Neural crest cell (in vitro differentiated cells): ENCODE results near the gene COL5A1. TPM values are rescaled to one million over a fixed set of nuclear protein-coding genes. Genes with fewer than 3 reads are reported as not detected.

Experiments
- DNase-seq: peaks from one replicate; pipeline ENCODE4 v3.0.0; 2021; ENCODE audit warnings: low read depth, mixed read lengths, low spot score
- H3K27ac Mint-ChIP-seq: one replicate; pipeline ENCODE4 v1.8.0; 2021; ENCODE audit warnings: mild to moderate bottlenecking, mixed read lengths; ENCODE audit not compliant: unreplicated experiment
- H3K27me3 Mint-ChIP-seq: 2 replicates; pipeline ENCODE4 v1.8.0; 2021; ENCODE audit warnings: low read depth, mild to moderate bottlenecking, mixed read lengths
- H3K36me3 Mint-ChIP-seq: 2 replicates; pipeline ENCODE4 v1.8.0; 2021; ENCODE audit warnings: low read depth, mild to moderate bottlenecking, mixed read lengths
- H3K4me1 Mint-ChIP-seq: 2 replicates; pipeline ENCODE4 v1.8.0; 2021; ENCODE audit warnings: mixed read lengths
- H3K4me3 Mint-ChIP-seq: one replicate; pipeline ENCODE4 v1.8.0; 2021; ENCODE audit warnings: mild to moderate bottlenecking, mixed read lengths
- H3K9me3 Mint-ChIP-seq: 2 replicates; pipeline ENCODE4 v1.8.0; 2021; ENCODE audit warnings: mixed read lengths
- total RNA-seq: library from RNA; stranded (reverse); gene quantifications from 2 replicates; pipeline ENCODE4 v1.2.1, GENCODE V29; 2021
- TF ChIP-seq, protein P1 (sequence below): fragments of 200-600 bp; sonication (generic); conservative IDR thresholded peaks from 2 replicates; pipeline ENCODE4 v1.5.0; 2021; ENCODE audit warnings: antibody characterized with exemption, mild to moderate bottlenecking

COL5A1 gene
- total RNA-seq, 1 donor from 2014 or later, result 19.4 TPM

DNA sequence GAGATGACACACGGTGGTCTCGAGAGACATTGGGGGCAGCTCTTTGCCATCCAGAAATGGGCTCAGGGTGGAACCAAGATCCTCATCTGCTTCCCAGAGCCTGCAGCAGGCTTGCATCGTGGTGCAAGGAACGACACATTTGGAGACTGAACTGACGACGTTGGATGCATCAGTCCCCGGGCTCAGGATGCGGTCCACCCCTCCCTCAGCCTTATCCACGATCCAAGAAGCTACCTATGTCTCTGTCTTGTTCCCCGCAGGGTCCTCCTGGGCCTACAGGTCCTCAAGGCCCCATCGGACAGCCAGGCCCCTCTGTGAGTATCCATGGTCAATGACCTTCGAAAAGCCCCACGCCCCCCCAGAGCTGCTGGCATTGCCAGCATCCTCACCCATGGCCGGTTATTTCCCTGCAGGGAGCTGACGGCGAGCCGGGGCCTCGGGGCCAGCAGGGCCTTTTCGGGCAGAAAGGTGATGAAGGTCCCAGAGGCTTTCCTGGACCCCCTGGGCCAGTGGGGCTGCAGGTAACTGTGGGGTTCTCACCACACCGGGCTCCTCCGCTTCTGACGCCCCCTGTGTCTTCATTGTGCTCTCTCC is 169.6 kb downstream of the COL5A1 start:
- TF ChIP-seq, protein P1, sequence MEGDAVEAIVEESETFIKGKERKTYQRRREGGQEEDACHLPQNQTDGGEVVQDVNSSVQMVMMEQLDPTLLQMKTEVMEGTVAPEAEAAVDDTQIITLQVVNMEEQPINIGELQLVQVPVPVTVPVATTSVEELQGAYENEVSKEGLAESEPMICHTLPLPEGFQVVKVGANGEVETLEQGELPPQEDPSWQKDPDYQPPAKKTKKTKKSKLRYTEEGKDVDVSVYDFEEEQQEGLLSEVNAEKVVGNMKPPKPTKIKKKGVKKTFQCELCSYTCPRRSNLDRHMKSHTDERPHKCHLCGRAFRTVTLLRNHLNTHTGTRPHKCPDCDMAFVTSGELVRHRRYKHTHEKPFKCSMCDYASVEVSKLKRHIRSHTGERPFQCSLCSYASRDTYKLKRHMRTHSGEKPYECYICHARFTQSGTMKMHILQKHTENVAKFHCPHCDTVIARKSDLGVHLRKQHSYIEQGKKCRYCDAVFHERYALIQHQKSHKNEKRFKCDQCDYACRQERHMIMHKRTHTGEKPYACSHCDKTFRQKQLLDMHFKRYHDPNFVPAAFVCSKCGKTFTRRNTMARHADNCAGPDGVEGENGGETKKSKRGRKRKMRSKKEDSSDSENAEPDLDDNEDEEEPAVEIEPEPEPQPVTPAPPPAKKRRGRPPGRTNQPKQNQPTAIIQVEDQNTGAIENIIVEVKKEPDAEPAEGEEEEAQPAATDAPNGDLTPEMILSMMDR, result no peak
- no peaks in the 10 kb centered on the region for H3K9me3 Mint-ChIP-seq
- DNase-seq, result no peak
- no peaks in the 10 kb centered on the region for H3K27me3 Mint-ChIP-seq
- no peak overlapping the region for H3K4me3 Mint-ChIP-seq
- no peaks in the 10 kb centered on the region for H3K36me3 Mint-ChIP-seq
- peak overlapping the region; percentile 83 for H3K27ac Mint-ChIP-seq
- H3K4me1 Mint-ChIP-seq, result peaks cover 21% of the 10 kb centered on the region

DNA sequence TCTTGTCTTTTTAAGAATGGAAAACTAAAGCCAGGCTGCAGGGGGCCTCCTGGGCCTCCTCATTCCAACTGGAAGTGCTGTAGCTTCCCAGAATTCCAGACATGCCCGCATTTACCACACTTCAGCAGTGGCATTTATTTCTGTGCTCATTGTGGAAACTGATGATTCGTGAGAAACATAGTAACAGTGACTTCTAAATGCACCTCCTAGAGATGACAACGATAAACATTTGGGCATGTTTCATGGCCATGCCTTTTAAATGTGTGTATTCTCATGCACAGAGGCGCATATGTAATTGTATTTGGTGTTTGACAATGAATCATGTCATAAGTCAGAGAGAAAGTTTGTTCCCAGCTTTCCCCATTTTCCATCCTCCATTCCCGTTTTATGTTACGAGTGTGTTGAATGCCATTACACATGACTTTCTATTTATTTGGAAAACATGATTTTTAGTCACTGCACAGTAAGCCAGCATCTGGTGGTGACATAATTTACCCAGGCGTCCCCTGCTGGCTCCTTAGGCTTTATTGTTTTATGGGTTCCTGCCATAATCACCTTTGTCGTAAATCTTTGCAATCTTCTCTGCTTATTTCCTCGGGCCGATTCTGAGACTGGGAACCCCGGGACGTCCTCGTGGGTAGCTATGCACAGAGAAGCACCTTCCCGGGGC is 170.2 kb downstream of the COL5A1 start:
- no peak for DNase-seq
- Mint-ChIP-seq H3K27ac (peak overlapping the region; percentile 83), H3K27me3 (no peaks in the 10 kb centered on the region), H3K4me1 (peaks cover 21% of the 10 kb centered on the region), H3K4me3 (no peak overlapping the region), H3K36me3 (no peaks in the 10 kb centered on the region), H3K9me3 (no peaks in the 10 kb centered on the region)
- TF ChIP-seq, protein P1, result no peak

DNA sequence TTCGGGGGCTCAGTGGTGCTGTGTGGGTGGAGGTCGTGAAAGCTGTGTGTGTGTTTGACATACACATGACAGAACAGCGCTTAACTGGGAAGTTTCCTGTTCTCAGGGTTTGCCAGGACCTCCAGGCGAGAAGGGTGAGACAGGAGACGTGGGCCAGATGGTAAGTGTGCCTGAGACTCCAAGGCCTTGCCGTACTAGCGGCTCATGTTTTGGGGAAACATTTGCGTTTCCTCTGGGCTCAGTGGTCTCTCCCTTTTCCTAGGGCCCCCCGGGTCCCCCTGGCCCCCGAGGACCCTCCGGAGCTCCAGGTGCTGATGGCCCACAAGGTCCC is 170.7 kb downstream of the COL5A1 start:
- H3K4me3 Mint-ChIP-seq, result no peak overlapping the region
- H3K27me3 Mint-ChIP-seq, result no peaks in the 10 kb centered on the region
- H3K27ac Mint-ChIP-seq, result no peak overlapping the region
- TF ChIP-seq, protein P1, result no peak
- no peak for DNase-seq
- H3K9me3 Mint-ChIP-seq, result no peaks in the 10 kb centered on the region
- H3K4me1 Mint-ChIP-seq, result peaks cover 21% of the 10 kb centered on the region
- H3K36me3 Mint-ChIP-seq, result no peaks in the 10 kb centered on the region

DNA sequence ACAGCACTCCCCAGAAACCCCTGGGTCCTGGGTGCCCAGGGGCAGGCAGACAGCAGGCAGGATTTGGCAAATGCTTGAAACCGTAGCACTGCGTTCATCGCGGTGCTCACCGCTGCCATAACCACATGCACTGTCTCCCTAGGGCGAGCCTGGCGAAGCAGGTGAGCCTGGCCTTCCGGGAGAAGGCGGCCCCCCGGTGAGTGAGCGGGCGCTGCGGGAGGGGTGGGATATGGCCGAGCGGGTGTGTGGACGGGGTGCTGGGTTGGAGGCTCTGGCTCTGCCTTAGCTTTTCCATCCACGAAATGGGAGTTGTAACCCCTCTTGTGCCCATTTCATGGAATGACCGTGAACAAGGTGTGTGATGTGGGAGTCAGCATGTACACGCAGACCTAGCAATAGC is 172.2 kb downstream of the COL5A1 start:
- Mint-ChIP-seq H3K27ac (no peak overlapping the region), H3K27me3 (no peaks in the 10 kb centered on the region), H3K36me3 (no peaks in the 10 kb centered on the region), H3K4me1 (peaks cover 14% of the 10 kb centered on the region), H3K9me3 (no peaks in the 10 kb centered on the region), H3K4me3 (no peak overlapping the region)
- no peak for DNase-seq
- TF ChIP-seq, protein P1, result no peak

DNA sequence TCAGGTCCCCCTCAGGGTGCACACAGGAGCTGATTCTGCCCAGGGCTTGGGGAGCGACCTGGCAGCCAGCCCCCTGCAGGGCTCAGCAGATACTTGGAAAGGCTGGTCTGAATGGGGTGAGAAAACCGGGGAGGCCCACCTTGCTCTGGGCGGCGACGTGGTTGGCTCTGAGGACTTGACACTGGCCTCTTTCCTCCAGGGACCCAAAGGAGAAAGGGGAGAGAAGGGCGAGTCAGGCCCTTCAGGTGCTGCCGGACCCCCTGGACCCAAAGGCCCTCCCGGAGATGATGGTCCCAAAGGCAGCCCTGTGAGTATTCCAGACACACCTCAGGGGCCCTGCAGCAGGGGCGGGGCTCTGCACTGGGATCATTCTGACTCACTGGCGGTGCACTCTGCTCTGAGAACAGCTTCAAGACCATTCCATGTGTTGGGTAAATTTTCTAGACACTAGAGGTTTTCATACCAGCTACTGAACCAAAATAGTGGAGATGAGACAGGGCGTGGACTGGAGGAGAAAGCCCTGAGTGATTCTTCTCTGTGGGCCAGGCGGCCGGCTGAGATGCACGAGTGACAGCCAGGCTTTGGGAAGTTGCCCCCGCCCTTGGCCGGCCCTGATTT is 173.1 kb downstream of the COL5A1 start:
- H3K27me3 Mint-ChIP-seq, result no peaks in the 10 kb centered on the region
- no peak overlapping the region for H3K27ac Mint-ChIP-seq
- no peak overlapping the region for H3K4me3 Mint-ChIP-seq
- no peaks in the 10 kb centered on the region for H3K36me3 Mint-ChIP-seq
- DNase-seq, result no peak
- no peaks in the 10 kb centered on the region for H3K9me3 Mint-ChIP-seq
- TF ChIP-seq, protein P1, result no peak
- H3K4me1 Mint-ChIP-seq, result peaks cover 11% of the 10 kb centered on the region
